Stimulated activated CD8-positive, alpha-beta memory T cell treated with anti-CD3 and anti-CD28 coated beads, Interleukin-2, amount 100 ng/mL, for 1 hour (primary cell): ENCODE results near the gene PBX3.
A peak's percentile ranks its signal among the peaks of the same experiment; 100 is the strongest.
"Not testable (repeated sequence)": the region's sequence is repeated elsewhere in the genome, so short reads cannot be mapped to it uniquely, and the experiment has no call there.

Experiments used
- DNase-seq, 2 donors: peaks; one replicate each; pipeline ENCODE4 v3.0.0-alpha.2; 2020; ENCODE audit warnings: low read depth in 2 of 2

PBX3 gene

GRCh38 chr9:125822902-125823301 lies 75.7 kb downstream of the PBX3 start:
- no peak for DNase-seq

GRCh38 chr9:125823874-125824406 lies 76.8 kb downstream of the PBX3 start:
- not testable (repeated sequence) for DNase-seq

GRCh38 chr9:125825762-125826161 lies 78.6 kb downstream of the PBX3 start:
- no peak for DNase-seq

GRCh38 chr9:125826850-125827249 lies 79.7 kb downstream of the PBX3 start:
- DNase-seq: no peak

GRCh38 chr9:125829743-125830142 lies 82.6 kb downstream of the PBX3 start:
- peak in 1 of 2 donors; percentile 30 for DNase-seq

- DNase-seq: no peak
Observed at GRCh38 chr9:125831054-125831453, 83.9 kb downstream of the PBX3 start.

- DNase-seq: no peak
Observed at GRCh38 chr9:125831616-125832015, 84.4 kb downstream of the PBX3 start.

GRCh38 chr9:125835655-125836054 lies 88.5 kb downstream of the PBX3 start:
- no peak for DNase-seq

GRCh38 chr9:125839317-125839716 lies 92.1 kb downstream of the PBX3 start:
- no peak for DNase-seq

- no peak for DNase-seq
Observed at GRCh38 chr9:125841444-125841843, 94.3 kb downstream of the PBX3 start.

GRCh38 chr9:125842242-125842641 lies 95.1 kb downstream of the PBX3 start:
- DNase-seq: no peak

GRCh38 chr9:125843646-125844045 lies 96.5 kb downstream of the PBX3 start:
- no peak for DNase-seq

GRCh38 chr9:125844611-125845010 lies 97.4 kb downstream of the PBX3 start:
- no peak for DNase-seq

GRCh38 chr9:125845271-125845808 lies 98.2 kb downstream of the PBX3 start:
- no peak for DNase-seq

- DNase-seq: no peak
Observed at GRCh38 chr9:125847735-125848134, 100.6 kb downstream of the PBX3 start.

- DNase-seq: no peak
Observed at GRCh38 chr9:125850106-125850632, 103.0 kb downstream of the PBX3 start.

GRCh38 chr9:125850763-125851162 lies 103.6 kb downstream of the PBX3 start:
- DNase-seq: no peak

GRCh38 chr9:125851979-125852378 lies 104.8 kb downstream of the PBX3 start:
- no peak for DNase-seq

GRCh38 chr9:125852386-125852785 lies 105.2 kb downstream of the PBX3 start:
- DNase-seq: no peak

GRCh38 chr9:125854553-125855275 lies 107.5 kb downstream of the PBX3 start:
- no peak for DNase-seq

GRCh38 chr9:125856331-125856730 lies 109.2 kb downstream of the PBX3 start:
- no peak for DNase-seq

GRCh38 chr9:125861405-125862058 lies 114.4 kb downstream of the PBX3 start:
- no peak for DNase-seq

GRCh38 chr9:125863923-125864322 lies 116.8 kb downstream of the PBX3 start:
- DNase-seq: no peak
